ENCODE results near the gene SUMO3. TPM values are rescaled to one million over a fixed set of nuclear protein-coding genes. Genes with fewer than 3 reads are reported as not detected.

Gene SUMO3
- total RNA-seq, 3 donors from 2014 or later, result 64.2 to 64.8 (median 64.4) TPM

- DNase-seq (ENCODE audit: low spot score in 2 of 2), result no peak
- Histone ChIP-seq H3K27me3 (no peaks in the 10 kb centered on the region), H3K4me1 (no peaks in the 10 kb centered on the region), H3K4me3 (no peak overlapping the region), H3K9me3 (peaks cover 0 to 8% of the 10 kb centered on the region in 2 donors), H3K27ac (no peak overlapping the region), H3K36me3 (no peaks in the 10 kb centered on the region)
- intact Hi-C loops (cut with DNase I; ENCODE audit: low total_unique reads), result no loop called here
- TF ChIP-seq POLR2AphosphoS5 (IDR thresholded peaks at IDR 0.05) (no peak), POLR2A (IDR thresholded peaks at IDR 0.05) (no peak), CTCF (IDR thresholded peaks at IDR 0.05) (no peak)
Measured at GRCh38 chr21:44762221-44763049, 55.4 kb downstream of the SUMO3 start.

GRCh38 chr21:44761747-44762208 is 56.1 kb downstream of the SUMO3 start:
- no peaks in the 10 kb centered on the region for H3K27me3 ChIP-seq
- H3K4me3 ChIP-seq, result no peak overlapping the region
- H3K4me1 ChIP-seq, result no peaks in the 10 kb centered on the region
- H3K9me3 ChIP-seq, result peaks cover 0 to 8% of the 10 kb centered on the region in 2 donors
- intact Hi-C loops (cut with DNase I; ENCODE audit: low total_unique reads), result no loop called here
- no peaks in the 10 kb centered on the region for H3K36me3 ChIP-seq
- no peak overlapping the region for H3K27ac ChIP-seq
- TF ChIP-seq POLR2AphosphoS5 (IDR thresholded peaks at IDR 0.05), result no peak
- TF ChIP-seq CTCF (IDR thresholded peaks at IDR 0.05), result no peak
- no peak for TF ChIP-seq POLR2A (IDR thresholded peaks at IDR 0.05)
- DNase-seq (ENCODE audit: low spot score in 2 of 2), result no peak

- Histone ChIP-seq H3K36me3 (no peaks in the 10 kb centered on the region), H3K9me3 (peaks cover 0 to 8% of the 10 kb centered on the region in 2 donors), H3K4me1 (no peaks in the 10 kb centered on the region), H3K4me3 (no peak overlapping the region), H3K27ac (no peak overlapping the region), H3K27me3 (no peaks in the 10 kb centered on the region)
- TF ChIP-seq POLR2A (IDR thresholded peaks at IDR 0.05), result no peak
- no peak for TF ChIP-seq POLR2AphosphoS5 (IDR thresholded peaks at IDR 0.05)
- no peak for TF ChIP-seq CTCF (IDR thresholded peaks at IDR 0.05)
- no peak for DNase-seq (ENCODE audit: low spot score in 2 of 2)
- intact Hi-C loops (cut with DNase I; ENCODE audit: low total_unique reads), result no loop called here
Measured at GRCh38 chr21:44761011-44761729, 56.7 kb downstream of the SUMO3 start.

GRCh38 chr21:44760376-44760775 is 57.5 kb downstream of the SUMO3 start:
- H3K4me3 ChIP-seq, result no peak overlapping the region
- H3K4me1 ChIP-seq, result no peaks in the 10 kb centered on the region
- no peaks in the 10 kb centered on the region for H3K36me3 ChIP-seq
- H3K27me3 ChIP-seq, result no peaks in the 10 kb centered on the region
- DNase-seq (ENCODE audit: low spot score in 2 of 2), result no peak
- H3K27ac ChIP-seq, result no peak overlapping the region
- intact Hi-C loops (cut with DNase I; ENCODE audit: low total_unique reads), result no loop called here
- peaks cover 0 to 8% of the 10 kb centered on the region in 2 donors for H3K9me3 ChIP-seq
- TF ChIP-seq POLR2A (IDR thresholded peaks at IDR 0.05), result no peak
- TF ChIP-seq POLR2AphosphoS5 (IDR thresholded peaks at IDR 0.05), result no peak
- TF ChIP-seq CTCF (IDR thresholded peaks at IDR 0.05), result no peak
